NCI-H82 (cell line): Measurements from ENCODE around the gene SAMHD1.
"Not testable (repeated sequence)": the region's sequence is repeated elsewhere in the genome, so short reads cannot be mapped to it uniquely, and the experiment has no call there.

Source experiments
- DNase-seq: peaks from one replicate; lab custom pipeline; 2025; lab: John Stamatoyannopoulos, UW

SAMHD1 gene

DNA sequence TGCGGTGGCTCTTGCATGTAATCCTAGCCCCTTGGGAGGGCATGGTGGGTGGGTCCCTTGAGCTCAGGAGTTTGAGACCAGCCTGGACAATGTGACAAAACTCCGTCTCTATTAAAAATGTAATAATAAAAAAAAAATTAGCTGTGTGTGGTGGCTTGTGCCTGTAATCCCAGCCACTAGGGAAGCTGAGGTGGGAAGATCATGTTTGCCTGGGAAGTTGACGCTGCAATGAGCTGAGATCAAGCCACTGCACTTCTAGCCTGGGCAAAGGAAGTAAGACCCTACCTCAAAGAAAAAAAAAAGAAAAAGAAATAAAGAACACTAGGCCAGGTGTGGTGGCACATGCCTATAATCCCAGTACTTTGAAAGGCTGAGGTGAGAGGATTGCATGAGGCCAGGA is 4.5 kb upstream of the SAMHD1 start:
- no peak for DNase-seq

DNA sequence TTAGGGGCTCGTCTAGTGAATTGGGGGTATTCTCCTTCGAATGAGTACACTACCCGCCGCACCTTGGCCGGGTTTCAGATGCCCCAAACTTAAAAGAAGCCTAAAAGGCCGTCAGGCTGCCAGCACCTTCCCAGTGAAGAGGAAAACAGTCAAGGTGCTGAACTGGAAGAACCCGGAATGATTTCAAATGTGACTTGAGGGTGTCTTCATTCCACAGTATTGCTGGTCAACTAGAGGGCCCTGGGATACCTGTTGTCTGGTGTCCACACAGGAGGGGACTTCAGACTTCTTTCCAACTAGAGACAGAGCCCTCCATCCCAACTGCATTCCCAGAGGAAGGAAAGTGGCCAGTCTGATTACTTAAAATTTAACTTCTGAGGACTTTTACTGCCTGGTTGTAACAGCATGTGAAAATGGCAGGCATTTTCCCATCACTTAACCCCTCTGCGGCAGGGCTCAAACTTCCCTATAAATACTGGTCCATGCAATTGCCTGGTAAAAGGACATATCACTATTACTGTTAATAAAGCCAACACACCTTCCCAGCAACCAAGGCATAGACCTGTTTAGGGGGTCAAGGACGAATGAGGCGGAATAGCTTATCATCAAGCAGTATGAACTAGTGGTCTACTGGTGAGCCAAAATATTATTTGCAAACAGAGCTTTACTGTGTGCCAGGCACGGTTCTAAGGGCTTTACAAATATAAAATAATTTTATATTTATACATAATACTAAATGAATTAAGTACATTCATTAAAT is 651 bp upstream of the SAMHD1 start:
- DNase-seq: no peak

DNA sequence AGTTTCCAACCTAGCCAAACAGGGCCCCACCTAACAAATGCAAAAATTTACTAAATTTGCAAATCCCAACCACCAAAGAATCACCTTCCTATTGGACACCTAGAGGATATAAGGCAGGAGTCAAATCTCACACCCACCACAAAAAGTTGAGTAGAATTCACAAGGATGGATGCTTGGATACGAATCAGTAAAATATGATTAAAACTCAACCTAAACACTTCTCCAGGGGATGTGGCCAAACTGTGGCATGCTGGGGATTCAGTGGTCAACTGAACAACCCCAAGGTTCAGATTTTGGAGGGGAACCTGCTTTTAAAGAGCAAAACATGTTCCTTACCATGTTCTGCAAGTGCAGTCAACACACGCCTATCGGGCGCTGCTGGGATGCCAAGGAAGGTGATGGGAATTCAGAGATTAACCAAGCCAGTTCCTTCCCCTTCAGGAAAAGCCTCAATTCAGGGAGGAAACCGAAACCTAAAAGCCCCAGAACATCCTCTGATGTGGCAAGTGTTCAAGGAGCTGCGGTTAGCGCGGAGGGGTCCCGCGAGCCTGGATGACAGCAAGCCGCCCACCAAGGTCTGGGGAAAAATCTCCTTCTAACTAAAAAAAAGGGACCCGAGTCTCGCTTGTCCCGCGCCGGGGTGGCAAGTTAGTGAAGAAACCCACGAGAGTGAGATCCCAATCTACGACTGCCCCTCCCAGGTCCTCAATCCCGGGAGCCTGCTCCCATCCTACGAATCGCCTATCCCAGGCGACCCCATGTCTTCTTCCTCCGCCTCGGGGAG is 902 bp downstream of the SAMHD1 start:
- DNase-seq: peak; percentile 55

DNA sequence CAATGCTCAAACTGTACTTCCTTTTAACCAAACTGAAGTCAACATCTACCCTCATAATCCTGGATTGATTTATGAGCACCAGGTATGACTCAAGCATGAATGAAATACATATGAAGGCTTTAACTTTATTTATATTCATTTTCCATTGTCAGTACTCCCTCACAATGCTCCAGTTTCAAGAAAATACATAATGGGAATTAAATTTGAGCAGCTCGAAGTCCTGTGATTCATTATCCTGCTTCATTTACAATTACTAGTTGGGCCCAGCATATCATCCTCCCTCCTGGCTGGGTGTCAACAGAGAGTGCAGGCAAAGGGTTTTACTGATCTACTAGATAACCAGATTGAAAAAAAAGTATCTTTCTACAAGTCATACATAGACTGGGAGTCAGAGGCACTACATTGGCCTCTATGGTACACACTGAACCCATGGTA is 10.1 kb downstream of the SAMHD1 start:
- DNase-seq: no peak

DNA sequence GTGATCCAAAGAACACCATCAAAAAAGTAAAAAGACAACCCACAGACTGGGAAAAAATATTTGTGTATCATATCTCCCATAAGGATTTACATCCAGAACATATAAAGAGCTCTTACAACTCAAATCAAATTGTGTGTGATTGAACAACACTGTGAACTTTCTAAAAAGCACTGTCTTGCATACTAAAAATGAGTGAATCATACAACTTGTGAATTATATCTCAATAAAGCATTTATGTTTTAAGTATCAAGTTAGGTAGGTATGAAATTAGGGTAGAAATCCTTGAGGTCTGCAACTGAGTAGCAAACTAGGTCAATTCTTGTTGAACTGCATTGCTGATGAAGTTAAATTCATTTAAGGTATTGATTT is 14.1 kb downstream of the SAMHD1 start:
- DNase-seq: no peak

DNA sequence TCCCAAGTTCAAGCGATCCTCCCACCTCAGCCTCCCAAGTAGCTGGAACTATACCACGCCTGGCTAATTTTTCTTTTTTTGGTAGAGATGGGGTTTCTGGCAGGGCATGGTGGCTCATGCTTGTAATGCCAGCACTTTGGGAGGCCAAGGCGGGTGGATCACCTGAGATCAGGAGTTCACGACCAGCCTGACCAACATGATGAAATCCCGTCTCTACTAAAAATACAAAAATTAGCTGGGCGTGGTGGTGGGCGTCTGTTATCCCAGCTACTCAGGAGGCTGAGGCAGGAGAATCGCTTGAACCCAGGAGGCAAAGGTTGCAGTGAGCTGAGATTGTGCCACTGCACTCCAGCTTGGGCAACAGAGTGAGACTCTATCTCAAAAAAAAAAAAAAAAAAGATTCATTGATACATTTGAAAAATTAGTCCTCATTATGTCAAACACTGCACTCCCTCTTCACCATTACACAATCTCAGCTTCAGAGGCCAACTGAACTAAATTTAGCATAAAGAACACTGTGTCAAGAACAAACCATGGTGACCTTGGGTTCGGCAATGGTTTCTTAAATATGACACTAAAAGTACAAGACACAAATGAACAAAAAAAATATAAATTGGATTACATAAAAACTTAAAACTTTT is 14.6 kb downstream of the SAMHD1 start:
- not testable (repeated sequence) for DNase-seq

DNA sequence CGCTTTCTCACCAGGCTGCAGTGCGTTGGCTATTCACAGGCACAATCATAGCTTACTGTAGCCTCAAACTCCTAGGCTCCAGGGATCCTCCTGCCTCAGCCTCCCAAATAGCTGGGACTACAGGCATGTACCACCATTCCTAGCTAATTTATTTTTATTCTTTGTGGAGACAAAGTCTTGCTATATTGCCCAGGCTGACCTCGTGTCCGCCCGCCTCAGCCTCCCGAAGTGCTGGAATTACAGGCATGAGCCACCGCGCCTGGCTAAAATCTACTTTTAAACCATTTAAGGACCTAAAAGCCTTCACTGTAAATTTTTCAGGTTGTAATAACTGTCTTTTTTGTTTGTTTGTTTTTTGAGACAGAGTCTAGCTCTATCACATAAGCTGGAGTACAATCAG is 15.2 kb downstream of the SAMHD1 start:
- no peak for DNase-seq

DNA sequence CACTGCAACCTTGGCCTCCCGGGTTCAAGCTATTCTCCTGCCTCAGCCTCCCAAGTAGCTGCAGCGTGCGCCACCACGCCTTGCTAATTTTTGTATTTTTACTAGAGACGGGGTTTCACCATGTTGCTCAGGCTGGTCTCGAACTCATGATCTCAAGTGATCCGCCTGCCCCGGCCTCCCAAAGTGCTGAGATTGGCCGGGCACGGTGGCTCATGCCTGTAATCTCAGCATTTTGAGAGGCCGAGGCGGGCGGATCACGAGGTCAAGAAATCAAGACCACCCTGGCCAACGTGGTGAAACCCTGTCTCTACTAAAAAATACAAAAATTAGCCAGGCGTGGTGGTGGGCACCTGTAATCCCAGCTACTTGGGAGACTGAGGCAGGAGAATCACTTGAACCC is 17.9 kb downstream of the SAMHD1 start:
- DNase-seq: not testable (repeated sequence)

DNA sequence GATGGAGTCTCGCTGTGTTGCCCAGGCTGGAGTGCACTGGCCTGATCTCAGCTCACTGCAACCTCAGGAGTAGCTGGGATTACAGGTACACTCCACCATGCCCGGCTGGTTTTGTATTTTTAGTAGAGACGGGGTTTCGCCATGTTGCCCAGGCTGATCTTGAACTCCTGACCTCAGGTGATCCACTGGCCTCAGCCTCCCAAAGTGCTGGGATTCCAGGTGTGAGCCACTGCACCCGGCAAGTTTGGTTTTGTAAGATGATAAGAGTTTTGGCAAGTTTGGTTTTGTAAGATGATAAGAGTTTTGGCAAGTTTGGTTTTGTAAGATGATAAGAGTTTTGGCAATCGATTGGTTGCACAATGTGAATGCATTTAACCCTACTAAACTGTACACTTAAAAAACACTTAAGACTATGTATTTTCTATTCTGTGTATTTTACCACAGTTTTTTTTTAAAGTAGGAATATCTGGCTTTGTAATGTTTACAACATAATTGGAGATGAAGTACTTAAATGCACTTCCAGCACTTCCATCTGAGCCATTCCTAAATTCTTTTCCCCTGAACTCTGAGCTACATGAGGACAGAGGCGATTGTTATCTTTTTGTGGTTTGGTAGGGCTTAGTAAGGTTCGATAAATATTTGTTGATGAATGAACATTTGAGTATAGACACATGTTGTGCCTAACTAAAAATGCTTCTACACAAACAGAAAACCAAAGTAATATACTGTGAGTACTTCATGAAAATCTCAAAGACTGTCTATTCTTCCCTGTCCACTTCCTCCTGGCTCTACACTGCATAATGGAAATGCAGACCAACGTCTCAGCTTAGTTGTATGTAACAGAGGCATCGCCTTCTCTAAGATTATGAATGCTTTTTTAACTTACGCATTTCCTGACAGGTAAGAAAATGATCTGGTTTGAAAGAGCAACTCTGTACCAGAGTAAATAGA is 18.8 kb downstream of the SAMHD1 start:
- DNase-seq: no peak

DNA sequence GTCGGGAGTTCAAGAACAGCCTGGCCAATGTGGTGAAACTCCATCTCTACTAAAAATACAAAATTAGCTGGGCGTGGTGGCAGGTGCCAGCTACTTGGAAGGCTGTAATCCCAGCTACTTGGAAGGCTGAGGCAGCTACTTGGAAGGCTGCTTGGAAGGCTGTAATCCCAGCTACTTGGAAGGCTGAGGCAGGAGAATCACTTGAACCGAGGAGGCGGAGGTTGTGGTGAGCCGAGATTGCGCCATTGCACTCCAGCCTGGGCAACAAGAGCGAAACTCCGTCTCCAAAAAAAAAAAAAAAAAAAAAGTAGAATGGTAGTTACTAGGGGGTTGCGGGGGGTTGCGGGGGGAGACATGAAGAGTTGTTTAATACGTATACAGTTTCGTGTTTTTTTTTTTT is 19.4 kb downstream of the SAMHD1 start:
- DNase-seq: not testable (repeated sequence)

DNA sequence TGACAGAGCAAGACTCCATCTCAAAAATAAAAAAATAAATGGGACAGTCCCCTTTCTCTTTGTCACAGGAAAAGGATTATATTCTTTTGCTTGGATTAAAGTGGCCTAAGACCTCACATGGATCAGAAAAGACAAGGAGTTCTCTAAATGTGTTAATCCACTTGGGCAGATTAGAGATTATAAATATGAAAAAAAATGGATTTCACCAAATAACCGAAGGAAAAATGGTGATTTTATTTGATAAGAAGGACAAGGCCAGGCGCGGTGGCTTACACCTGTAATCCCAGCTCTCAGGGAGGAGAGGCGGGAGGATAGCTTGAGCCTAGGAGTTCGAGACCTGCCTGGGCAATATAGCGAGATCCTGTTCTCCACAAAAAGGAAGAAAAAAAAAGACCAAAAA is 21.8 kb downstream of the SAMHD1 start:
- no peak for DNase-seq

DNA sequence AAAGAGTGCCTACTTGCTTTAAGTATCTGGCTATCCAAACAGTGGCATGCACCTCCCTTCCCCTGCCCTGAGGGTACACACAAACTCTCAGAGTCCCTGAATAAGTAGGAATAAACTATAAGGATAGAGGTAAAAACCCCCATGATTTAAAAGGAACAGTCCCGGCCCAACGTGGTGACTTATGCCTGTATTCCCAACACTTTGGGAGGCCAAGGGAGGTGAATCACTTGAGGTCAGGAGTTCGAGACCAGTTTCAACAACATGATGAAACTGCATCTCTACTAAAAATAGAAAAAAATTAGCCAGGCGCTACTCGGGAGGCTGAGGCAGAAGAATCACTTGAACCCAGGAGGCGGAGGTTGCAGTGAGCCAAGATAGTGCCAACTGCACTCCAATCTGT is 22.2 kb downstream of the SAMHD1 start:
- no peak for DNase-seq

DNA sequence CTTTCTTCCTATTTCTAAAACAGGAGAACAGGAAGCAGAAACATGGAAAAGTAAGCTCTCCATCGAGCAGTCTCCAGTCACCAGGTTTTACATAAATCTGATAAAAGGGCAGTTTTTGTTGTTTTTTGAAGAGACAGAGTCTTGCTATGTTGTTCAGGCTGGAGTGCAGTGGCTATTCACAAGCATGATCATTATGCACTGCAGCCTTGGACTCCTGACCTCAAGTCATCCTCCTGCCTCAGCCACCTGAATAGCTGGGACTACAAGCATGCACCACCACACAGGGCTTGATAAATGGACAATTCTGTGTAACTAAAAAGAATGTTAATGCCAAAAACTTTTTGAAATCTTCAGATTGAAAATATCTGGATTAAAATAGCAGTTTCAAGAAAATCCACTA is 23.8 kb downstream of the SAMHD1 start:
- no peak for DNase-seq

DNA sequence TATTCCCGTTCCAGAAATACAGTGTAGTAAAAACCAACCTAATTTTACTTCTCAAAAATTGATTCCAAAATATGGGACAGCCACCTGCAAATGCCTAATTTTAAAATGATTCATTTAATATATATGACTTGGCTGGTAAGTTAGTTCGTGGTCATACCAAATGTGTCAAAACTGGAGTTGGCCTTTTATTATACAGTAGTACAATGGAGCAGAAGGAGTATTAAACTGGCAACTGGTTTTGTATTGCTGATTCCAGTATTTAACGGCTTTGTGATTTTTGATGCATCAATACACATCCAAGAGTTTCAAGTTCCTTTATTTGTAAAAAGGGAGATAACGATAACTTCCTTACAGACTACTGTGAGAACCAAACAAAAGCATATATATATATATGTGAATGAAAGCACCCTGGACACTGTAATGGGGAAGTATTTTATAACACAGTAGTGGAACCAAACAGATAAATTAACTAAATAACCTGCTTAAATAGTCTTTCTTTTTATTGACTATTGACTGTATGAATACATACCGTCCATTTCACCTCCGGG is 24.8 kb downstream of the SAMHD1 start:
- no peak for DNase-seq

DNA sequence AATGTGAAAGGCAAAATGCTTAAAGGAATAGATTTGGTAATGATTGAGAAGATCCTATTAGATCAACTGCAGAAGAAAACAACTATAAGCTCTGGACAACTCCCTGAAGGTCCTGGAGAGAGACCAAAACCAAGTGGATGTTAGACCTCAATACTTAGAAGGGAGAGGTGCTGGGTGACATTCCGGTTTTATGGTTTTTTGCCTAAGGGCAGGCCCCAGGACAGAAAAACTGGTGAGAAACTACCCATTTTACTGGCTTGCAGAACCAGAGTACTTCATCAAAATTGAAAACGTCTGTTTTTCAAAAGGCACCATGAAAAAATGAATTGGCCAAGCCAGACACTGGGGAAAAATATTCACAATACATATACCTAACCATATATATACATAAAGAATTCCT is 26.3 kb downstream of the SAMHD1 start:
- no peak for DNase-seq

DNA sequence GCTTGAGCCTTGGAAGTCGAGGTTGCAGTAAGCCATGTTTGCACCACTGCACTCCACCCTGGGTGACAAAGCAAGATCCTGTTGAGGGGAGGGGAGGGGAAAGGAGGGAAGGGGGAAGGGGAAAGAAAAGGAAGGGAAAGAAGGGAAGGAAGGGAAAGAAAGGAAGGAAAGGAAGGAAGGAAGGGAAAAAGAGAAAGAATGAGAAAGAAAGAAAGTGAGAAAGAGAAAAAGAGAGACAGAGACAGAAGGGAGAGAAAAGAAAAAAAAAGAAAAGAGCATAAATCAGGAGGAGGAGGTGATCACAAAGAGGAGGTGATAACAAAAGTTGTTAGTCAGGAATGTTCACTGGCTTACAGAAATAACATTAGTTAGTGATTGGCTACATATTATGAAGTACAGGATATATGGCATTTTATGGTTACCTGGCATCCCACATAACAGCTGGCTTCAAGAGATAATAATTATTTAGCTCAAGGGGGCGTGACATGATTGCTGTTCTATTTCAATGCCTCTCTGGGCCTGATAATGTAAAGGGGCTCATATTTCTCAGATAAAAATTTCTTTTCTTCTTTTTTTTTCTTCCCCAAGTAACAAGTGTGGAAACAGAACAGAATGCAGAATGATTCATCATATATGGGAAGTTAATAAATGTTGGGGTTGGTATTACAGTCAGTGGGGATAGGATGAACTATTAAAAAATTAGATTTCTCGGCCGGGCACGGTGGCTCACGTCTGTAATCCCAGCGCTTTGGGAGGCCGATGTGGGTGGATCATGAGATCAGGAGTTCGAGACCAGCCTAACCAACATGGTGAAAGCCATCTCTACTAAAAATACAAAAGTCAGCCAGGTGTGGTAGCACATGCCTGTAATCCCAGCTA is 27.1 kb downstream of the SAMHD1 start:
- no peak for DNase-seq

DNA sequence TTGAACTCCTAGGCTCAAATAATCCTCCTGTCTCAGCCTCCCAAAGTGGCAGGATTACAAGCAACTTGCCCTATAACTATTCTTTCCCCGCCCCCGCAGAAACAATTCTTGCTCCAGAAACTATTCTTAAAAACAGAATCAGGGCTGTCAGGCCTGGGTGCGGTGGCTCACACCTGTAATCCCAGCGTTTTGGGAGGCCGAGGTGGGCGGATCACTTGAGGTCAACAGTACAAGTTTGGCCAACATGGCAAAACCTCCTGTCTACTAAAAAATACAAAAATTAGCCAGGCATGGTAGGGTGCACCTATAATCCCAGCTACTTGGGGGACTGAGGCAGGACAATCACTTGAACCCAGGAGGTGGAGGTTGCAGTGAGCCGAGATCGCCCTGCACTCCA is 31.2 kb downstream of the SAMHD1 start:
- DNase-seq: no peak

DNA sequence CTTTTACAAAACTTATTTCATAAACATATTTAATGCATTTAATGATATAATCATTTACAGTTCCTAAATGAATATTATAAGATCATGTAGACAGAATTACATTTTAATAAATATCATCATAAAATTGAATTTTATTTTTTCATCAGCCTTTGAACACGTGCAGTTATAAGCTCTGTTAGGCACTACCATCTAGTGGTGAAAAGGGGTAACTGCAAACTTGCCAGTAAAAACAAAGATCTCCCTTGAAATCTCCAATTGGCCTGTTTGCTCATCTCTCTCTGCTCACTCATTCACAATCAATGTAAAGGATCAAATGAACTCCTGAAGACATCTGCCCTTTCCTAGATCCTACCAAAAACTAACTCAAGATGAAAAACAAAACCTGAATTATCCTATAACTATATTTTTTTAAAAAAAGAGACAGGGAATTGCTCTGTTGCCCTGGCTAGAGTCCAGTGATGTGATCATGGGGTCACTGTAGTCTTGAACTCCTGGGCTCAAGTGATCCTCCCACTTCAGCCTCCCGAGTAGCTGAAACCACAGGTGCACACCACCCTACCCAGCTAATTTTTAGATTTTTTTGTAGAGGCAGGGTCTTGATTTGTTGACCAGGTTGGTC is 31.7 kb downstream of the SAMHD1 start:
- peak; percentile 77 for DNase-seq

DNA sequence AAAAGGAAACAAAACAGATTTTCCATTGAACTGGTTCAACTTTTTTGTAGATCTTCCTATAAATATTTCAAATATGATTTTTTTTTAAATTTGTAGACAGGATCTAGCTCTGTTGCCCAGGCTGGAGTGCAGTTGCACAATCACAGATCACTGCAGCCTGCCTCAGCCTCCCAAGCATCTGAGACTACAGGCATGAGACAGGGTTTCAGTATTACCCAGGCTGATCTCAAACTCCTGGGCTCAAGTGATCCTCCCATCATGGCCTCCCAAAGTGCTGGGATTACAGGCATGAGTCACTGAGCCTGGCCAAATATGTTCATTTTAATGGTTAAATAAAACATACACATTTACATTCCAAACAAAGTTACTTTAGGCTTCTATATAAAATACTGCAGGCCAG is 33.6 kb downstream of the SAMHD1 start:
- no peak for DNase-seq

DNA sequence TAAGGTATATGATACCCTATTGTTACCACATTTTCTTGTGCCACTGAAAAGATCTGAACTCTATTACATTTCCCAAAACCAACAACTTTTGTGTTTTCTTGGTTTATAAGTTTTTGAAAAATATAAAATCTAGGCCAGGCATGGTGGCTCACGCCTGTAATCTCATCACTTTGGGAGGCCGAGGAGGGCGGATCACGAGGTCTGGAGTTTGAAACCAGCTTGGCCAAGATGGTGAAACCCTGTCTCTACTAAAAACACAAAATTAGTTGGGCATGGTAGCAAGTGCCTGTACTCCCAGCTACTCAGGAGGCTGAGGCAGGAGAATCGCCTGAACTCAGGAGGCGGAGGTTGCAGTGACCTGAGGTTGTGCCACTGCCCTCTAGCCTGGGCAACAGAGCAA is 34.3 kb downstream of the SAMHD1 start:
- no peak for DNase-seq
